ENCODE results near the gene VIPR1. TPM values are rescaled to one million over a fixed set of nuclear protein-coding genes. Genes with fewer than 3 reads are reported as not detected.

The VIPR1 gene
- total RNA-seq, 1 experiment from 2014 or later, result 9.4 TPM

- TF ChIP-seq ZNF423 (CRISPR knock-in tag; IDR thresholded peaks at IDR 0.05) (no peak), CBFB (CRISPR knock-in tag; IDR thresholded peaks at IDR 0.05; ENCODE audit: low read depth) (no peak), ESRRA (CRISPR knock-in tag; IDR thresholded peaks at IDR 0.05; ENCODE audit: borderline replicate concordance) (no peak), ZNF425 (CRISPR knock-in tag; conservative IDR thresholded peaks at IDR 0.05) (no peak), ZMAT4 (CRISPR knock-in tag; IDR thresholded peaks at IDR 0.05) (no peak), ZNF281 (CRISPR knock-in tag; IDR thresholded peaks at IDR 0.05) (no peak), ZNF138 (CRISPR knock-in tag; conservative IDR thresholded peaks at IDR 0.05) (no peak), KAT7 (CRISPR knock-in tag; IDR thresholded peaks at IDR 0.05; ENCODE audit: borderline replicate concordance) (no peak), AR (CRISPR knock-in tag; IDR thresholded peaks at IDR 0.05) (no peak), FOXP1 (CRISPR knock-in tag; IDR thresholded peaks at IDR 0.05; ENCODE audit: borderline replicate concordance) (no peak), PRDM15 (CRISPR knock-in tag; IDR thresholded peaks at IDR 0.05) (no peak), ZBTB21 (CRISPR knock-in tag; IDR thresholded peaks at IDR 0.05; ENCODE audit: borderline replicate concordance) (no peak), JAZF1 (CRISPR knock-in tag; IDR thresholded peaks at IDR 0.05) (no peak)
- Mint-ChIP-seq H3K36me3 (no peaks in the 10 kb centered on the region), H3K9me3 (no peaks in the 10 kb centered on the region), H3K4me3 (no peak overlapping the region), H3K27me3 (ENCODE audit: low read depth) (no peaks in the 10 kb centered on the region), H3K27ac (no peak overlapping the region), H3K4me1 (0 out of 2 replicates have a peak, but pooled peaks cover 2% of the 10 kb centered on the region)
- ChIA-PET CTCF (no interaction called here), POLR2A (no interaction called here)
- ATAC-seq, result no peak
- no peak for DNase-seq (ENCODE audit: low spot score)
These were observed 14.7 kb downstream of the VIPR1 start for GRCh38 chr3:42517117-42517516.
